Iris pigment epithelial cell (primary cell): ENCODE data around the gene GJC1.
"Not testable (repeated sequence)": the region's sequence is repeated elsewhere in the genome, so short reads cannot be mapped to it uniquely, and the experiment has no call there.

Experiments
- DNase-seq: peaks from one replicate; pipeline ENCODE4 v3.0.0-alpha.2; 2011; ENCODE audit warnings: low read depth

GJC1 gene

GRCh38 chr17:44759086-44759915 is 70.8 kb downstream of the GJC1 start:
- DNase-seq = no peak

GRCh38 chr17:44758414-44759085 is 71.5 kb downstream of the GJC1 start, which contains the start of gene ADAM11:
ADAM11 (plus strand) TSS chr17:44758988; CDS start chr17:44759200, 212 bp downstream.
- DNase-seq = no peak

- no peak for DNase-seq
Measured at GRCh38 chr17:44757918-44758413, 72.1 kb downstream of the GJC1 start.

GRCh38 chr17:44757045-44757917 is 72.8 kb downstream of the GJC1 start:
- DNase-seq = no peak

GRCh38 chr17:44755180-44755579 is 74.9 kb downstream of the GJC1 start:
- not testable (repeated sequence) for DNase-seq

- DNase-seq = no peak
Measured at GRCh38 chr17:44754276-44754675, 75.8 kb downstream of the GJC1 start.

- no peak for DNase-seq
Measured at GRCh38 chr17:44752953-44753861, 76.9 kb downstream of the GJC1 start.

- DNase-seq = no peak
Measured at GRCh38 chr17:44751806-44752205, 78.3 kb downstream of the GJC1 start.

- DNase-seq = no peak
Measured at GRCh38 chr17:44751331-44751730, 78.8 kb downstream of the GJC1 start.

GRCh38 chr17:44749980-44750318 is 80.1 kb downstream of the GJC1 start:
- DNase-seq = no peak

GRCh38 chr17:44749076-44749979 is 80.8 kb downstream of the GJC1 start:
- no peak for DNase-seq
